Activated naive CD4-positive, alpha-beta T cell treated with anti-CD3 and anti-CD28 coated beads, Interleukin-2, amount 10 ng/mL, durations not matched to agents 7 days and 5 days (primary cell): Measurements from ENCODE around the gene FOXD4L6.
"Not testable (repeated sequence)": the region's sequence is repeated elsewhere in the genome, so short reads cannot be mapped to it uniquely, and the experiment has no call there.

Experiments
- CTCF ChIA-PET: fragments of 350-600 bp; sonication (Branson Sonifier 250); formaldehyde crosslinking; loops from one replicate; lab custom pipeline; 2021; ENCODE audit warnings: antibody characterized with exemption; lab: Charles Lee
- DNase-seq: peaks from one replicate; pipeline ENCODE4 v3.0.0-alpha.2; 2020
- H3K27ac Mint-ChIP-seq: one replicate; pipeline ENCODE4 v1.8.0; 2021; ENCODE audit warnings: mild to moderate bottlenecking, moderate library complexity, mixed read lengths
- H3K27me3 Mint-ChIP-seq: one replicate; pipeline ENCODE4 v1.8.0; 2021; ENCODE audit warnings: mild to moderate bottlenecking, mixed read lengths
- H3K36me3 Mint-ChIP-seq: one replicate; pipeline ENCODE4 v1.8.0; 2021; ENCODE audit warnings: mixed read lengths
- H3K4me1 Mint-ChIP-seq: one replicate; pipeline ENCODE4 v1.8.0; 2021; ENCODE audit warnings: mixed read lengths
- H3K4me3 Mint-ChIP-seq: one replicate; pipeline ENCODE4 v1.8.0; 2021; ENCODE audit warnings: mild to moderate bottlenecking, moderate library complexity, mixed read lengths
- H3K9me3 Mint-ChIP-seq: one replicate; pipeline ENCODE4 v1.8.0; 2021; ENCODE audit warnings: mixed read lengths

FOXD4L6 gene

DNA sequence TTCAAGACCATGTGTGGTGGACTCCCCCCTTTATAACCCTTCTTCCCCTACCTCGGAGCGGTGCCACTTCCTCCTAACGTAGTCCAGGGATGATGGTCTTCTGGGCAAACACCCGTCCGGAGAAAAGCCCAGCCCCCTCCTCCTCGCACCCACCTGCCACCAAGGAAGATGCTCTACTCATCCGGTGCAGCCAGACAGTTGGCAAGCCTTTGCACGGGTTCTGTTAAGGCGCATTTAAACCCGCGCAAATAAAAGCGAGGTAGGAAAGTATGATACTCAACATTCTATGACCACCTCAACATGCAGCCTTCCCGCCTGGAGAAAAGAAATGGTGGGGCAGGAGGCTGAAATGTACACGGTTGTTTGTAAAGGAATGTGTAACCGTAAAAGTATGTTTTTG is at the start of gene FOXD4L6:
Gene FOXD4L6, minus strand, starts transcription at position 101 of the 400 bp plus-strand sequence. CDS start 298 bp downstream, outside the sequence.
- H3K27ac Mint-ChIP-seq, H3K4me3 Mint-ChIP-seq, H3K36me3 Mint-ChIP-seq, H3K4me1 Mint-ChIP-seq, CTCF ChIA-PET, DNase-seq, H3K9me3 Mint-ChIP-seq, H3K27me3 Mint-ChIP-seq: not testable (repeated sequence)

DNA sequence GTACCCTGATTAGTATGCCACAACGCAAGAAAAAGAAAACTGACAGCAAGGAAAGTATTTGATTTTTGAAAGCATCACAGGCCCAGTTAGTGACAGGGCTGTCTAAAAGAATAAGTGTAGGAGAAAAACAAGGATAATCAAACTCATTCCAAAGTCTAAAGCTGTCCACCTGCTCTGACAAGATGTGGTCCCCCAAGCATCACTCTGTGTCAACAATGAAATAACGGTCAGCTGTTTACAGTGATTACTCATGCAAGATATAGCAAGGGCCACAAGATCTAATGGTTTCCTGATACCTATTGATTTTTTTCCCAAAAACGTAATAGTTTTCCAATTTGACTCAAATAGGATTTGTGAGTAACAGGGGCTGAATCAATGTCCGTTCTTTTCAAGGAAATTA is 46.5 kb upstream of the FOXD4L6 start:
- H3K9me3 Mint-ChIP-seq, H3K27me3 Mint-ChIP-seq, H3K4me3 Mint-ChIP-seq, CTCF ChIA-PET, DNase-seq, H3K36me3 Mint-ChIP-seq, H3K4me1 Mint-ChIP-seq, H3K27ac Mint-ChIP-seq: not testable (repeated sequence)

DNA sequence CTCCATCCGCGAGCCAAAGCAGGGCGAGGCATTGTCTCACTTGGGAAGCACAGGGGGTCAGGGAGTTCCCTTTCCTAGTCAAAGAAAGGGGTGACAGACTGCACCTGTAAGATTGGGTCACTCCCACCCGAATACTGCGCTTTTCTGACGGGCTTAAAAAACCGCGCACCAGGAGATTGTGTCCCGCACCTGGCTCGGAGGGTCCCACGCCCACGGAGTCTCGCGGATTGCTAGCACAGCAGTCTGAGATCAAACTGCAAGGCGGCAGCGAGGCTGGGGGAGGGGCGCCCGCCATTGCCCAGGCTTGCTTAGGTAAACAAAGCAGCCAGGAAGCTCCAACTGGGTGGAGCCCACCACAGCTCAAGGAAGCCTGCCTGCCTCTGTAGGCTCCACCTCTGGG is 21.6 kb upstream of the FOXD4L6 start:
- DNase-seq, H3K9me3 Mint-ChIP-seq, CTCF ChIA-PET, H3K27me3 Mint-ChIP-seq, H3K36me3 Mint-ChIP-seq, H3K4me1 Mint-ChIP-seq, H3K4me3 Mint-ChIP-seq, H3K27ac Mint-ChIP-seq: not testable (repeated sequence)

DNA sequence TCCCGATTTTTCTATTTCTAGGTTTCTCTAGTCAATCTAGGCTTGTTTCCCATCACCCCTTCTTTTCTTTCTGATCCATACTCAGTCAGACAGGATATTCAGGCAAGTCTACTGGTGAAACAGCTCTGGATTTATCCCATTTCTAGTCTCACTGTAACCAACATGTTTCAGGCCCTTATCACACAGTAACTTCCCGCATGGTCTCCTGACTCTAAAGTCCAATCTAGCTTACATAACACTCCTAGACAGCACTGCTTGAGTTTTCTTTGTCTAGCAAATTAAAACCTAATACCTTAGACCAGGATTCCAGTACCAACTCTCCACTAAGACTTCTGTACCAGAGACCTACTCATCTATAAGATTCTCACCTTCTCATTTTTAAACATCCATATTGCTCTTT is 13.4 kb upstream of the FOXD4L6 start:
- DNase-seq, H3K4me3 Mint-ChIP-seq, H3K36me3 Mint-ChIP-seq, H3K27ac Mint-ChIP-seq, H3K9me3 Mint-ChIP-seq, CTCF ChIA-PET, H3K4me1 Mint-ChIP-seq, H3K27me3 Mint-ChIP-seq: not testable (repeated sequence)

DNA sequence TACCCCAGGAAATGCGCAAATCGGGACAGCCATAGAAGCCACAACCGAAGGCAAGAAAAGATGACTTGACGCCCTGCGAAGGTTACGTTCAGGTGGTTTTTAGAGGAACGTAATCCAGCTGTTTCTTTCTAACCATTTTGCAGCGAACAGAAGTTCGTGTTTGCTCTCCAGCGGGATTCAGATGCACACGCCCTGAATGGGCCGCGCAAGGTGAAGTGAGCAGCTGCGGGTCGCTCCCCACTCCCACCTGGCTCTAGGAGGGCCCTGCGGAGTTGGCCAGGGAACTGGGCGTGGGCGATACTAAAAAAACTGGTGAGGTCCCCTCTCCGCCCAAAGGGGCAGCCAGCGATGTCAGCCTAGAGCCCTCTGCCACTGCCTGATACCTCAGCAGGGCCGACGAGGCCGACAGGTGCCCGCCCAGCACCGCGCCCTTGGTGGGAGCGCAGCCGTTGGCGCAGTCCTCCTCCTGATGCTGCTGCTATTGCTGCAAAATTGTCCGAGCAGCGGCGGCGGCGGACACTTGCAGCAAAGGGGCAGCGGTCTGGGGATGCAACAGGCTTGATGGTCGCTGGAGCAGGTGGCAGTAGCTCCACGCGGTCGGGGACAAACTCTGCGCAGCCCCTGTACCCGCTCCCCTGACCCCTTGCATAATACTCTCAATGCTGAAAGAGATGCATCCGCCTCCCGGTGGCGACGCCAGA is 1.6 kb downstream of the FOXD4L6 start:
- H3K36me3 Mint-ChIP-seq, H3K9me3 Mint-ChIP-seq, H3K27me3 Mint-ChIP-seq, H3K27ac Mint-ChIP-seq, H3K4me3 Mint-ChIP-seq, DNase-seq, H3K4me1 Mint-ChIP-seq, CTCF ChIA-PET: not testable (repeated sequence)

DNA sequence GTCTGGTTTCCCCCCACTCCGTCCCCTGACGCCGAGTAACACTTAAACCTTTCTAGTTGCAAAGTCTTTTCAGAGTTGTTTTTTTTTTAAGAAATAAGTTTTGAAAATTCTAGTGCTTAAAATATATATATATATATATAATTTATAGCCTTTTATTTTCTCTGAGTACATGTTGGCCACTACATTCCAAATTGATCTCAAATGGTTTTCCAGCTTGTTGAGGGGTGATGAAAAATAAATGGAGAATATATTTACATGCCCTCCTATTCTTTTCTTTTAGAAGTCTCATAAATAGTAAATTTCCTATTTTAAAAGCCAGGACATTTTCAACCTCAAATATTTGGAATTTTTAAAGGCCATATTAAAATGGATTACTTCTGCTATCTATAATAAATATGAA is 2.5 kb downstream of the FOXD4L6 start:
- H3K4me1 Mint-ChIP-seq, H3K4me3 Mint-ChIP-seq, H3K36me3 Mint-ChIP-seq, H3K27me3 Mint-ChIP-seq, DNase-seq, H3K9me3 Mint-ChIP-seq, CTCF ChIA-PET, H3K27ac Mint-ChIP-seq: not testable (repeated sequence)

DNA sequence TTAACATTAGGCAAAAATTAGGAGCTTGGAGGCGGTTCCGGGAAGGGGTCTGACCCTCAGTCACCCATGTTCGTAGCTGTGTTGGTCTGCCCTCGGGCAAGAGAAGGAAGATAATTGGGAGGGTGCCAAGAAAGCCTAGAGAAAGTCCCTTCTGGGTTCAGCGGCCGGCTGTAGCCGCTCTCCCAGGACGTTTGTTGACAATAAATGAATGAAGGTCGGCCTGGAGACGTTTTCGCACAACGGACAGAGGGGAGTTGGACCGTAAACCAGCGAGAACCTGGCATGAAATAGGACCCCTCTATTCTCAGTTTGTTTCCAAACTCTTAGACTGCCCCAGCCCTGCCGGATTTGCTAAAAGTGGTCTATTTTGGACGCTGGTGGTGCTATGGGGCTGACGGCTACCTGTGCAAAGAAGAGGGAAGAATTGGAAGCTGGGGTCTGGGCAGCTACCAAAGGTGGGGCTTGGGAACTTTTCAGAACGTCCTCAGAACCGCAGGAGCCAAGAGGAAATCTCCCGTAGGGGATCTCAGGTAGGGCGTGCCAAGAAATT is 3.3 kb downstream of the FOXD4L6 start:
- H3K27ac Mint-ChIP-seq, CTCF ChIA-PET: not testable (repeated sequence)

DNA sequence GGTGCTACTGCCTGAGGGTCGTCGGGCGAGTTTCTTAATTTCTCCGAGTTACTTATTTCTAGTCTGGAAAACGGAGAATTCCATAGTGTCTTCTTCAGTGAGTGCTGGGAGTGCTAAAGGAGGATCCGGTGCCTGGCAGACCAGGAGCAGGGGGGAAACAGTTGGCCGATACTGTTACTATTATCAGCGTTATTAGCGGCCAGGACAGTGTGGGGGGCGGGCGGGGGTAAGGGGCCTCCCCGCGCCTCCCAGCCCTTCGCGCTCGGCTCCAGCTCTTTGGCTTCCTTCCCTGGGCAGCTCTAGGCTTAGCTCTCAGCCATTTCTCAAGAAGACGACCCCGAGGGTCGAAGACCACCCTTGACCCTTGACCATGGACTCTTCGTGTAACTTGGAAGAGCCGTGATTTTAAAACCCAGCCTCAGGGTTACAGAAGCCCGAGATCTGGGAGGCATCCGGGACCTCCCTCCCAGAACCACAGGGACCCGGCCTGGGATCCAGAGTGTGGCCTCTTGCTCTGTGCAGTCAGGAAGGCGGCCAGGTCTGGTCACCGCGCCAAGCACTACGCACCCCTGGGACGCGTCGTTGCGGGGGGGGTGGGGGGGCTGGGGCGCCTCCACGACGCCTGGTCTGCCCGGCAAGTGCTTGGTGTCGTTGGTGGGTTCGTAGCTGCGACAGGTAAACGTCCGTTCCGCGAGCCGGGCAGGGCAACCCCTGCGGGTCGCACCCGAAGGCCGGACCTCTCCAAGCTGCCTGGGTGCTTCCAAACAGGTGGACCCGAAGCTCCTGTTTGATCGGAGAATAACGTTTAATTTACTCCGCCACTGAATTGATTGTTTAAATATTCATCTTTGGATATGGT is 4.0 kb downstream of the FOXD4L6 start:
- H3K27ac Mint-ChIP-seq, DNase-seq, CTCF ChIA-PET, H3K9me3 Mint-ChIP-seq, H3K4me3 Mint-ChIP-seq, H3K36me3 Mint-ChIP-seq, H3K27me3 Mint-ChIP-seq, H3K4me1 Mint-ChIP-seq: not testable (repeated sequence)

More for the DNA sequence above, 3.3 kb downstream of the FOXD4L6 start:
- H3K4me1 Mint-ChIP-seq, H3K36me3 Mint-ChIP-seq, H3K4me3 Mint-ChIP-seq, H3K27me3 Mint-ChIP-seq, DNase-seq, H3K9me3 Mint-ChIP-seq: not testable (repeated sequence)

DNA sequence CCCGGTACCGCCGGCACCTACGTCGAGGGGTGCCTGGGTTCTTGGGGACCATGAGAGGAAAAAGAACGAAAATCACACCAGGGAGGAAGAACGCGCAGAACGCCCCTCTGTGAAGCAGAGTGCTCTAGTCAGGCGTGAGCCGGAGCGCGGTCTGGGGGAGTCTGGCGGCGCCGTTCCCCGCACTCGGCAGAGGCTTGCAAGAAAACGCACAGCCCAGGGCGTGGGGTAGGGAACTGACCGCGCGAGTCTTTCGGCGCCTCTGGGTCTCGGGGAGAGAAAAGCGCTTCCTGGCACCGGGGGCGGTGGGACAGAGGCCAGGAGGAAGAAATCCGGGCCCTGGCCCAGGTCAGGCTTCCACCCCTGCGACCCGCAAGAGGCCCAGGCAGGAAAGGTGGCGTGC is 4.7 kb downstream of the FOXD4L6 start:
- H3K36me3 Mint-ChIP-seq, H3K27ac Mint-ChIP-seq, CTCF ChIA-PET, H3K27me3 Mint-ChIP-seq, H3K9me3 Mint-ChIP-seq, H3K4me1 Mint-ChIP-seq, DNase-seq, H3K4me3 Mint-ChIP-seq: not testable (repeated sequence)

DNA sequence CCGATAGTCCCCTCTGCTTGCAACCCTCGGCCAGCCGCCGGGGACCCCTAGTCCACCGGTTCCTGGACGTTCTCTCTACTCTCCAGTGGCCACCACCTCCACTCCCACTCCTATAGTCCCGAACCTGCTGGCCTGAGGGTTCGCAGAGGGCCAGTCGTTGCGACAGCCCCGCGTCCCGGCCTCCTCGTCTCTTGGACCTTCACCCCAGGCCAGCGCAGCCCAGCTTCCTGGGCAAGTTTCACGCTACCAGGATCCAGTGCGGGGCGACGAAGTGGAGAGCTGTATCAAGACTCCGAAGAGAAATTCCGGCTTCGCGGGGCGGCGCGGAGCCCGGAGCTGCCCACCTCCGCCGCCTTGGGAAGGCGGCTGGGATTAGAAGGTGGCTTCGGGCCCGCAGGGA is 5.1 kb downstream of the FOXD4L6 start:
- DNase-seq, CTCF ChIA-PET, H3K27me3 Mint-ChIP-seq, H3K36me3 Mint-ChIP-seq, H3K9me3 Mint-ChIP-seq, H3K4me1 Mint-ChIP-seq, H3K4me3 Mint-ChIP-seq, H3K27ac Mint-ChIP-seq: not testable (repeated sequence)

DNA sequence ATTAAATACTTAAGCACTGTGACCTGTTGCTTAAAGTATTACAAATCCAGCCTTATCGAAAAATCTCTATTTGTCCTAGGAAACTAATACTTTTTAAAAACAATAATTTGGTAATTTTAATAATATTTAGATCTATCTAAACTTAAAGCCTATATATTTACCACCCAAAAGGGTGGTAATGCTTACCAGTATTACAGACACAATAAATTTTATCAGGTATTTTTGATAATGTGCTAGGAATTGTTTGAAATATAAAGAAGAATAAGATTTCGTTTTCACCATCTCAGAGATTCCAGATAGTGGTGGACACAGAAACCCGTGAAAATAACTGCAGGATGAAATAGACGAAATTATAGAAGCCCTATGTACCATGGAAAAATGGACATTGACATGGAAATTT is 7.8 kb downstream of the FOXD4L6 start:
- DNase-seq, CTCF ChIA-PET, H3K4me3 Mint-ChIP-seq, H3K36me3 Mint-ChIP-seq, H3K9me3 Mint-ChIP-seq, H3K4me1 Mint-ChIP-seq, H3K27me3 Mint-ChIP-seq, H3K27ac Mint-ChIP-seq: not testable (repeated sequence)

DNA sequence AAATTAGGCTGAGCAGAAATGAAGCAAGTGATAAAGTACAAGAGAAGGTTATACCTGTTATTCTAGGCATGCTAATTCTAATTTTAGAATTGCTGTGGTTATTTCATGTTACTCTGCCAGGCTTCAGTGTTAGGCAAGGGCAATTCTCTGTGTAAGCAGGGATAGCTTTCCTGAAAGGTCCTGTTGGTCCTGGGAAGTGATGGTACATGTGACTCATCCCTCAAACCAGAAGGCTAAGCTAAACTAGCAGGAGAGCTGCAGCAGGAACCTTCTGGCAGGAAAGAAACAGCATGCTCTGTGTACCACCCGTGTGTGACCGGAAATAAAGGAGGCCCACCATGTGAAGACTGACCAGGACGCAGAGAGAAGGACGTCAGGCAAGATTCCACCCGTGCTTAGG is 8.8 kb downstream of the FOXD4L6 start:
- H3K4me3 Mint-ChIP-seq, DNase-seq, H3K36me3 Mint-ChIP-seq, H3K4me1 Mint-ChIP-seq, H3K27me3 Mint-ChIP-seq, CTCF ChIA-PET, H3K27ac Mint-ChIP-seq, H3K9me3 Mint-ChIP-seq: not testable (repeated sequence)

DNA sequence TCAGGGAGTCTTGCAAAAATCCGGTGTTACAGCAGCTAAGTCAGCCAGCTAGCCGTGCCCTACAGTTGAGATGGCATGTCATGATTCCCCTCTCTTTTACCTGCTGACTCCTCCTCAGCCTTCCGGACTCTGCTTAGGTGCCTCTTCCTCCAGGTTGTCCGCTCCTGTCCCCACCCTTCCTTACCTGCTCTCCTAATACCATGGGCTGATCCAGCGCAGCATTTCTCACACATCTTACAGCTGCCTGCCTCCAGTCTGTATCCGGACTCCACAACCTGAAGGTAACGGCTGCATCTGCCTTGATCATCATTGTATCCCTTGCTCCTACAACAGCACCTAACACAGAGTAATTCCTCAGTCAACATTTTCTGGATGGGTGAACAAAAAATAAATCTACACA is 9.2 kb downstream of the FOXD4L6 start:
- H3K9me3 Mint-ChIP-seq, H3K27me3 Mint-ChIP-seq, H3K36me3 Mint-ChIP-seq, H3K27ac Mint-ChIP-seq, H3K4me1 Mint-ChIP-seq, CTCF ChIA-PET, H3K4me3 Mint-ChIP-seq: not testable (repeated sequence)
- DNase-seq = peak; percentile 17

DNA sequence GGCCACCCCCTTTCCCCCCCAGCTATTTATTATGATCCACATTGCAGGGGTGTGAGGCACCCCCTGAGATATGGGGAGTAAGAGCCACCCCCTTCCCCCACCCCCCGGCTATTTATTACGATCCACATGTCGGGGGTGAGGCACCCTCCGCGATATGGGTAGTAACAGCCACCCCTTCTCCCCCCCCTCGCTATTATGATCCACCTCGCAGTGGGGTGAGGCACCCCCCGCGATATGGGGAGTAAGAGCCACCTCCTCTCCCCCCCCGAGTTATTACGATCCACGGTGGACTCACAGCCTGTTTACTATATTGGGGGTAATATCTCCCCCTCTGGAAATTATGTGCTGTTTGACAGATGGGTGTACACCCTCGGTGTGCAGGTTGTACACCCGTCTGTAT is 15.1 kb downstream of the FOXD4L6 start:
- CTCF ChIA-PET, H3K4me1 Mint-ChIP-seq, H3K4me3 Mint-ChIP-seq, H3K27me3 Mint-ChIP-seq, H3K36me3 Mint-ChIP-seq, DNase-seq, H3K9me3 Mint-ChIP-seq, H3K27ac Mint-ChIP-seq: not testable (repeated sequence)

DNA sequence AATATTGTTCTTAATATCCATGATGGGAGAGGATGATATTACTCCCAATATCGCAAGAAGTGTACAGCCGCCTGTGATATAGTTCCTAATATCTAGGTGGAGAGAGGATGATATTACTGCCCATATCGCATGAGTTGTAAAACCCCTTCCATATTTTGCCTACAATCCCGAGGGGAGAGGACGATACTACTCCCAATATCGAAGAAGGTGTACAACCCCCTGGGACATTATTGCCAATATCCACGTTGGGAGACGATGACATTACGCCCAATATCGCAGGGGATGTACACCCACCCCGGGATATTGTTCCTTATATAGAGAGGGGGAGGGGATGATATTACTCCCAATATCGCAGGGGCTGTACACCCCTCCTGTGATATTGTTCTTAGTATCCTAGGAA is 17.1 kb downstream of the FOXD4L6 start:
- H3K4me1 Mint-ChIP-seq, H3K9me3 Mint-ChIP-seq, H3K4me3 Mint-ChIP-seq, H3K36me3 Mint-ChIP-seq, CTCF ChIA-PET, H3K27ac Mint-ChIP-seq, DNase-seq: not testable (repeated sequence)
- peaks cover 12% of the 10 kb centered on the region for H3K27me3 Mint-ChIP-seq
